GM10248 (cell line): ENCODE data around the gene PARP8.

Experiments
- CTCF ChIA-PET: fragments of 300-600 bp; sonication (Branson Sonifier 250); formaldehyde crosslinking; extraction: SDS; loops from one replicate; lab custom pipeline; 2021; ENCODE audit warnings: antibody characterized with exemption; lab: Yijun Ruan, JAX
- POLR2A ChIA-PET: fragments of 350-650 bp; sonication (Branson Sonifier 250); formaldehyde crosslinking; extraction: SDS; loops from one replicate; lab custom pipeline; 2020; ENCODE audit warnings: antibody characterized with exemption; lab: Yijun Ruan, JAX
- DNase-seq: peaks from one replicate; pipeline ENCODE4 v3.0.0; 2012; ENCODE audit errors: extremely low spot score
- TF ChIP-seq, protein P1 (sequence below): IDR thresholded peaks from 2 replicates; pipeline ENCODE4 v1.5.1; 2012; ENCODE audit warnings: mild to moderate bottlenecking, low read depth; ENCODE audit errors: extremely low read depth, missing control alignments, control extremely low read depth

The PARP8 gene

DNA sequence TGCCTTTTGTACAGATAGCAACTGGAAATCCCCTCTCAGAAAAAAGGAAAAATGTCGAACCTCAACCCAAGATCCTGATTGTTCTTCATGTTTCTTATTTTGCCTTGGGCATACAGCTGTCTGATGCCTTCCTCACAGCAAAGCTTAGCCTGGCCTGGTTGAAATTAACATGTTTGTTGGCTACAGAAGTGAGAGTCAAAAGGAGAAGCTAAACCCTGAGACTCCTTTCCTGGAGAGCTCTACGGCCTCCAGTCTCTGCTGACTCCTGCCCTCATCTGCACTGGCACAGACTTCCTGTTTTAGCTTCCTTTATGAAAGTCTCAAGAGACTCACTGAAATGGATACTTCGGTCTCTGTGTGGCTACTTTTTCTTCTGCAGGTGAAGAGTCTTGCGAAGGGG lies 186.7 kb downstream of the PARP8 start:
- TF ChIP-seq, protein P1, sequence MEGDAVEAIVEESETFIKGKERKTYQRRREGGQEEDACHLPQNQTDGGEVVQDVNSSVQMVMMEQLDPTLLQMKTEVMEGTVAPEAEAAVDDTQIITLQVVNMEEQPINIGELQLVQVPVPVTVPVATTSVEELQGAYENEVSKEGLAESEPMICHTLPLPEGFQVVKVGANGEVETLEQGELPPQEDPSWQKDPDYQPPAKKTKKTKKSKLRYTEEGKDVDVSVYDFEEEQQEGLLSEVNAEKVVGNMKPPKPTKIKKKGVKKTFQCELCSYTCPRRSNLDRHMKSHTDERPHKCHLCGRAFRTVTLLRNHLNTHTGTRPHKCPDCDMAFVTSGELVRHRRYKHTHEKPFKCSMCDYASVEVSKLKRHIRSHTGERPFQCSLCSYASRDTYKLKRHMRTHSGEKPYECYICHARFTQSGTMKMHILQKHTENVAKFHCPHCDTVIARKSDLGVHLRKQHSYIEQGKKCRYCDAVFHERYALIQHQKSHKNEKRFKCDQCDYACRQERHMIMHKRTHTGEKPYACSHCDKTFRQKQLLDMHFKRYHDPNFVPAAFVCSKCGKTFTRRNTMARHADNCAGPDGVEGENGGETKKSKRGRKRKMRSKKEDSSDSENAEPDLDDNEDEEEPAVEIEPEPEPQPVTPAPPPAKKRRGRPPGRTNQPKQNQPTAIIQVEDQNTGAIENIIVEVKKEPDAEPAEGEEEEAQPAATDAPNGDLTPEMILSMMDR, result no peak
- ChIA-PET POLR2A (no interaction called here), CTCF (no interaction called here)
- peak; percentile 12 for DNase-seq

- no peak for DNase-seq
- ChIA-PET POLR2A (no interaction called here), CTCF (no interaction called here)
- TF ChIP-seq, protein P1, result no peak
These were observed 187.6 kb downstream of the PARP8 start for GRCh38 chr5:50854082-50854481.

- DNase-seq, result no peak
- ChIA-PET CTCF (no interaction called here), POLR2A (no interaction called here)
- TF ChIP-seq, protein P1, result no peak
These were observed 188.6 kb downstream of the PARP8 start for GRCh38 chr5:50855001-50855400.

DNA sequence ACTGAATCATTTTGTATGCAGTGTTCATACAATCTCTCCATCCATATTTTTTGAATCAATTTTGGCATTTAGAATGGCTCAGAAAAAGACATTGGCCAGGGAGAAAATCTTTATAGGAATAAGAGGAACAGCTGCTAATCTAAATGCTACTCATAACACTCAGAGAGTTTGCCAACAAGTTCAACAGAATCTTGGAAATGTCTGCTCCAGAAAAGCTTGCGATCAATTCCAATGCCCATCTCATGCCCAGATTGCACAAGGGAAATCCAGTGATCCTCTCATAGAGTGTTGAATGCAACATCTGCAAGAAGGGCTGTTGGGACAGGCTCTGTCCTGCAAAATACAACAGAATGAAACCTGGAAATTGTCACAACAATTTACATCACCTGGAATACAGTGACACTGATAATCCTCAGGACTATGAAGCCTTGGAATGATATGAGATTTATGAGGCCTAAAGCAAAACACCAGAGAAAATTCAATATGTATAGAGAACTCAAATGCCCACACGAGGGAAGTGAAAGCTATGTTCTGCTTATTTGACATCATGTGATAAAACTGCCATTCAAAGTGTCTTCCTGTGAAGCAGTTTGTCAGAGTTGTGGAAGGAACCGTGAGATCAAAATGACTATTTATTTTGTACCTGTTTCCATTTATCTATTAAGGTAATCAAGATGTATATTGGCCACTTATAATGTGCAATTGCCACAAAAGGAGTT lies 190.1 kb downstream of the PARP8 start:
- CTCF ChIA-PET, result interaction anchor here (1.1 to 1.2 kb wide), 3 partner anchors 8 to 40 kb away, joined by 3 to 4 read pairs (median 3); no protein-coding TSS in a partner anchor

GRCh38 chr5:50863534-50864170 lies 197.2 kb downstream of the PARP8 start:
- POLR2A ChIA-PET, result no interaction called here
- TF ChIP-seq, protein P1, result no peak
- CTCF ChIA-PET, result interaction anchor here (0.7 kb wide), 1 partner anchor 15 kb away, joined by 3 read pairs; no protein-coding TSS in a partner anchor
- DNase-seq, result no peak

More for the DNA sequence above, 190.1 kb downstream of the PARP8 start:
- peak; percentile 32 for DNase-seq
- POLR2A ChIA-PET, result no interaction called here
- TF ChIP-seq, protein P1, result no peak

DNA sequence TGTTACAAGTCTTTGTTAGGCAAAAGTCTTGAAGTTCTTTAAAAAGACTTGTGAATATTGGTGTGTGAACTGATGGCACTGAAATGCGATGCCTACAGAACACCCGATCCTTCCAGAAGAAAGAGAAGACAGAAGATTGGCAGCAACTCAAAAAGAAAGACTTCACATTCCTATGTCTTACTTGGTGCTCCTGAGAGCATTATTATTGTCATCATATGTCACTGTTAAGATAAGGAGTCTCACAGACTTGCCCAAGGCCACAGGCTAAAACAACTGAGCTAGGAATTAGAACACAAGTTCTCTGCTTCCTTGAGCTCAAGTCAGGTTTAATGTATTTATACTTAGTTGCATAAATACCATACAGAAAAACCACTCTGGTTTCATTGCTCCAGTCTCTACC lies 198.0 kb downstream of the PARP8 start:
- CTCF ChIA-PET, result no interaction called here

More for the DNA sequence above, 198.0 kb downstream of the PARP8 start:
- no peak for DNase-seq
- TF ChIP-seq, protein P1, result no peak
- POLR2A ChIA-PET, result no interaction called here
